Measurements from ENCODE around the gene EEF1AKMT2. TPM values are rescaled to one million over a fixed set of nuclear protein-coding genes. Genes with fewer than 3 reads are reported as not detected.

EEF1AKMT2 gene
- total RNA-seq, 1 experiment from 2014 or later, result 21.6 TPM

- TF ChIP-seq CDX4 (CRISPR knock-in tag; IDR thresholded peaks at IDR 0.05; ENCODE audit: borderline replicate concordance), result no peak
- TF ChIP-seq TEAD1 (CRISPR knock-in tag; IDR thresholded peaks at IDR 0.05), result no peak
- POLR2A ChIA-PET, result no interaction called here
- H3K4me3 Mint-ChIP-seq, result no peak overlapping the region
- CTCF ChIA-PET, result interaction anchor here (0.9 kb wide), 2 partner anchors 8 to 169 kb away, joined by 3 to 5 read pairs; no protein-coding TSS in a partner anchor
- no peaks in the 10 kb centered on the region; the same call in 1 of the 2 replicates for H3K27me3 Mint-ChIP-seq (ENCODE audit: low read depth)
- no peaks in the 10 kb centered on the region for H3K9me3 Mint-ChIP-seq
- peaks cover 40% of the 10 kb centered on the region for H3K4me1 Mint-ChIP-seq
- ATAC-seq, result no peak
- H3K27ac Mint-ChIP-seq, result no peak overlapping the region; the same call in none of the 2 replicates
- peaks cover 13% of the 10 kb centered on the region for H3K36me3 Mint-ChIP-seq
- no peak for DNase-seq (ENCODE audit: low spot score)
Measured at GRCh38 chr10:124734311-124735166, 57.1 kb downstream of the EEF1AKMT2 start.

- TF ChIP-seq SMAD4 (CRISPR knock-in tag; IDR thresholded peaks at IDR 0.05) (no peak), CBFB (CRISPR knock-in tag; IDR thresholded peaks at IDR 0.05; ENCODE audit: low read depth) (no peak), JUN (CRISPR knock-in tag; IDR thresholded peaks at IDR 0.05) (no peak), FOXP4 (CRISPR knock-in tag; IDR thresholded peaks at IDR 0.05) (no peak), RELA (CRISPR knock-in tag; IDR thresholded peaks at IDR 0.05; ENCODE audit: borderline replicate concordance) (no peak), TEAD4 (CRISPR knock-in tag; IDR thresholded peaks at IDR 0.05) (no peak), ZNF416 (CRISPR knock-in tag; IDR thresholded peaks at IDR 0.05) (no peak), ERG (CRISPR knock-in tag; IDR thresholded peaks at IDR 0.05) (no peak), RORB (CRISPR knock-in tag; IDR thresholded peaks at IDR 0.05) (no peak), GRHL2 (CRISPR knock-in tag; IDR thresholded peaks at IDR 0.05; ENCODE audit: insufficient replicate concordance, severe bottlenecking) (no peak), PRDM15 (CRISPR knock-in tag; IDR thresholded peaks at IDR 0.05) (no peak), ZNF121 (CRISPR knock-in tag; IDR thresholded peaks at IDR 0.05) (no peak), IRF2 (CRISPR knock-in tag; IDR thresholded peaks at IDR 0.05; ENCODE audit: borderline replicate concordance, low read depth) (no peak), PREB (CRISPR knock-in tag; IDR thresholded peaks at IDR 0.05; ENCODE audit: borderline replicate concordance) (no peak)
- CTCF ChIA-PET, result interaction anchor here (0.9 kb wide), 2 partner anchors 9 to 168 kb away, joined by 3 to 5 read pairs; no protein-coding TSS in a partner anchor
Measured at GRCh38 chr10:124733571-124734245, 58.0 kb downstream of the EEF1AKMT2 start.

More at GRCh38 chr10:124733571-124734245, 58.0 kb downstream of the EEF1AKMT2 start:
- POLR2A ChIA-PET, result no interaction called here
- DNase-seq (ENCODE audit: low spot score), result no peak
- Mint-ChIP-seq H3K4me1 (peaks cover 40% of the 10 kb centered on the region), H3K27me3 (ENCODE audit: low read depth) (no peaks in the 10 kb centered on the region), H3K9me3 (no peaks in the 10 kb centered on the region), H3K4me3 (no peak overlapping the region), H3K27ac (peak overlapping the region; percentile 75), H3K36me3 (peaks cover 13% of the 10 kb centered on the region)
- ATAC-seq, result no peak

Measured in WTC11 (cell line).